Measurements from ENCODE around the gene ABCA2. TPM values are rescaled to one million over a fixed set of nuclear protein-coding genes. Genes with fewer than 3 reads are reported as not detected.

ABCA2 gene
- total RNA-seq, 2 experiments from 2014 or later: 4.2 to 4.9 TPM

DNA sequence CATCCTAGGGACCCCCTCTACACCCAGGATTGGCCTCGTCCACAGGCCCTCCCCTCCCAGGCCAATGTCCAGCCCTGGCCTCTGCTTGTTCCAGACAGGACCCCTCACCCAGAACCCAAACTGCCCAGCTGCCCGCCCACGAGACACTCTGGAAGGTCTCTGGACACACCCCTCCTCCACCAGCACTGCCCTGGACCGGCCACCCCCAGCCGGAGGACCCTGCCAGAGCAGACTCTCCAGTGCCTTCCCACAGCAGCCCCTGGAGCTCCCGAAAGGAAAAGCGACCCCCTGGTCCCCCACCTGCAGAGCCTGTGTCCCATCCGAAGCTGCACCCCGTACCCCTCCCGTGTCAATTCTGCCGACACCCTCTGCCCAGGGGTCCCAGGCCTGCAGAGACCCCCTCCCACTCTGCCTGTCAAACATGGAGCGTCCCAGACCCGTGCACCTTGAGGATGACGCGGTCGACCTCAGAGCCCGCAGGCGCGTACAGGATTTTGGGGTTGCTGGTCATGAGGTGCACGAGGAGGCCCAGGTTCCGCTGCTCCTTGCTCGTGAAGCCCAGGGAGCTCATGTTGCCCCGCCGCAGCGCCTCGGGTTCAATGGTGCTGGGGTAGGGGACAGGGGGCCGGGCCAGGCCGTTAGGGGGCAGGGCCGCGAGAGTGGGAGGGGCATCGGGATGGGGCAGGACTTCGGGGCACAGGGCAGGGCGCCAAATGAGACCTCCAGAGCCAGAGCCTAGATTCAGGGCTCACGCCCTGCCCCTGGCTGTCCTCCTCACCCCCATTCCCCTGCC lies 8.0 kb downstream of the ABCA2 start:
- no peak overlapping the region for H3K27ac Mint-ChIP-seq
- no peaks in the 10 kb centered on the region for H3K36me3 Mint-ChIP-seq
- H3K9me3 Mint-ChIP-seq: no peaks in the 10 kb centered on the region
- DNase-seq: no peak
- no peak overlapping the region for H3K4me3 Mint-ChIP-seq
- H3K4me1 Mint-ChIP-seq: no peaks in the 10 kb centered on the region
- H3K27me3 Mint-ChIP-seq: no peaks in the 10 kb centered on the region

DNA sequence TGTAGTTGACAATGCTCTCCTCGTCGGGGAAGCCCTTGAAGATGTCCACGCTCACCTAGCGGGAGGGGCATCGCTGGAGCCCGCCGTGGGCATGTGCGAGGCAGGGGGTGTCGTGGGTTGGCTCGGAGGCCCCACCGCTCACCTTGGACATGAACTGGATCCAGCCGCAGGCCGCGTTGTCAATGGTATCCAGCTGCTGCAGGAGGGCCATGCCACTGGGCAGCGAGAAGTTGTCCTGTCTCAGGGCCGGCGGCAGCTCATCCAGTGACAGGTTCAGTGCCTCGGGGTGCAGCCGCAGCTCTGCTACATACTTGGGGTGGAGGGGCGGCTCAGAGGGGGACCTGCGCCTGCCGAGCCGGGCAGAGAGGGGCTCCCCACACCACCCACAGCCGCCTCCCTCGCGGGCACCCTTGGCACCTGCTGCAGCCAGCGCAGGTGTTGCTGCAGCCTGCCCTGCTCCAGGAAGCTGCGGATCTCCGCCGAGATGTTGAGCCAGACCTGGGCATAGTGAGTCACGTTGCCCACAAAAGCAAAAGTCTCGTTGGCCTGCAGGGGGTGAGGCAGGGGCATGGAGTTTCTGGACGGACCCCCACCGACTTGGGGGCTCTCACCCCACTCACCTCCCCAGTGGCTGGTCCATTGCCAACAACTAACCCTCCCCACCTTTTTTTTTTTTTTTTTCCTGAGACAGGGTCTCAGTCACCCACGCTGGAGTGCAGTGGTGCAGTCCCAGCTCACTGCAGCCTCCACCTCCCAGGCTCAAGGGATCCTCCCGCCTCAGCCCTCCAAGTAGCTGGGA lies 9.1 kb downstream of the ABCA2 start:
- no peaks in the 10 kb centered on the region for H3K27me3 Mint-ChIP-seq

DNA sequence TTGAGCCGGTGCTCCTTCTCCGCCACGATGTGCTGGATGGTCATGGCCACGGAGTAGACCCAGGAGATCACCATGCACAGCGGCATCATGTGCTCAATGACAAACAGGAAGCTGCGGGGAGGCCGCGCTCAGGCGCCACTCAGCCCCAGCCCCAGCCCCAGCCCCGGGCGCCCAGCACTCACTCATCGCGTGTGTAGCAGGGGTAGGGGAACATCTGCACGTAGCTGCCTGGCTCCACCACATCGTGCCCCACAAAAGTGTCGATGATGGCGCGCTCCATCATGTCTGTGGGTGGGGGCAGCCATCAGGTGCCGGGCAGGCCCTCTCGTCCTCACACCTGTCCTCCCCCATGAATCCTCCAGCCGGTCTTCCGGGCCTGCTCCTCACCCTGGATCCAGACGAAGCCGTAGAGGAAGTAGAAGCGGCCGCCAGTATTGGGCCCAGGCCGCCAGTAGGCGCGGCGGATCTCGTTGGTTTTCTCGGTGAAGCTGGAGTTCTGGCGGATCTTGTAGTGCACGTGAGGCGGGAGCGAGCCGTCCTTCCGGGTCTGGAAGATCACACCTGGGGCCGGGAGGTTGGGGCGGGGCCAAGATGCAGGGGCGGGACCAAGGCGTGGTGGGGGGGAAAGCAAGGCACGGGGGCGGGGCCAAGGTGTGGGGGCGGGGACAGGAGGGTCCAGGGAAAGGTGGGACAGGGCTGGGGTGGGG lies 10.1 kb downstream of the ABCA2 start:
- Mint-ChIP-seq H3K4me1 (no peaks in the 10 kb centered on the region), H3K27ac (no peak overlapping the region), H3K9me3 (no peaks in the 10 kb centered on the region), H3K27me3 (no peaks in the 10 kb centered on the region), H3K4me3 (no peak overlapping the region), H3K36me3 (no peaks in the 10 kb centered on the region)
- no peak for DNase-seq

More for the DNA sequence above, 9.1 kb downstream of the ABCA2 start:
- Mint-ChIP-seq H3K9me3 (no peaks in the 10 kb centered on the region), H3K27ac (no peak overlapping the region), H3K4me1 (no peaks in the 10 kb centered on the region), H3K4me3 (no peak overlapping the region), H3K36me3 (no peaks in the 10 kb centered on the region)
- DNase-seq: no peak

DNA sequence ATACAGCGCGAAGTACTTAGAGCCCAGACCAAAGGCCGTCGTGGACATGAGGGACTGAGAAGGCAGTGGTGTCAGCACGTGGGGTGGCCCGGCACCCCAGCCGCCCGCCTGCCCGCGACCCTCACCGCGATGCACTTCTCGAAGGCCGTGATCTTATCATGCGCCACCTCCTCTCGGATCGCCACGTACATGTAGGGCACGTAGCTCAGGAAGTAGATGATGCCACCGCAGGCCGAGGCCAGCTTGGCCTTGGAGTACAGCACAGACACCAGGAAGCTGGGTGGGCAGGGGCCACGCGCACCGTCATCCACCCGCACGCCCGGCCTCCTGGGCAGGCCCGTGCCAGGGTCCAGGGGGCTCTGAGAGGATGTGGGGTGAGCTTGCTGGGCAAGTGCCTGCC lies 11.0 kb downstream of the ABCA2 start:
- Mint-ChIP-seq H3K27me3 (no peaks in the 10 kb centered on the region), H3K27ac (no peak overlapping the region), H3K4me1 (no peaks in the 10 kb centered on the region), H3K9me3 (no peaks in the 10 kb centered on the region), H3K36me3 (no peaks in the 10 kb centered on the region), H3K4me3 (no peak overlapping the region)
- no peak for DNase-seq

DNA sequence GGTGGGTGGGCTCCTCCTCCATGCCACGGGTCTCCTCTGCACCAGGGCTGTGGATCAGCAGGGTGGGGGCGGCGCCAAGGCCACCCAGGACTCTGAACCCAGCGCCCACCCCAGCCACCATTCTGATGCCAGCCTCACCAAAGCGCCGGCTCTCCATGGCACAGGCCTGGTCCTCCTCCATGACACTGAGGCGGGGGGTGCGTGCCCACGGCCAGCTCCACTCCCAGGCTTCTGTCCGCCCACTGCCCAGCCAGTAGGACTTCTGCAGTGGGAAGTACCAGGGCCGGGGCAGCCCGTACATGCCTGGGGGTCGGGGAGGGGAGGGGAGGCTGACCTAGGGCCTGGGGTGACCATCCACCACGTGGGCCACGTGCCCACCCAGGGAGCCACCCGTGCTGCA lies 11.6 kb downstream of the ABCA2 start:
- Mint-ChIP-seq H3K4me3 (no peak overlapping the region), H3K4me1 (no peaks in the 10 kb centered on the region), H3K27ac (no peak overlapping the region), H3K9me3 (no peaks in the 10 kb centered on the region), H3K36me3 (no peaks in the 10 kb centered on the region), H3K27me3 (no peaks in the 10 kb centered on the region)
- no peak for DNase-seq

DNA sequence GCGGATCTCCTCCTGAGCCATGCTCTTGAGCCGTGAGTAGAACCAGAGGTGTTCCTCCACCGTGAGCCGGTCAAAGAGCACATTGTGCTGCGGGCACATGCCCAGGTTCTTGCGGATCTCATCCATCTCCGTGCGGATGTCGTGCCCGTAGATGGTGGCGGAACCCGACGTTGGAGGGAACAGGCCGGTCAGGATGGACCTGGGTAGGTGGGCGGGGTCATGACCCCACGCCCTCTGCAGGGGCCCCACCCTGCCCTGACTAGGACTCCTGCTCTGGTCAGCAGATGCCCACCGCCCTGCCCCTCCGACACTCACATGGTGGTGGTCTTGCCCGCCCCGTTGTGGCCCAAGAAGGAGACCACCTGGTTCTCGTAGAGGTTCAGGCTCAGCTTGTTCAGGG lies 12.1 kb downstream of the ABCA2 start:
- no peak for DNase-seq
- no peak overlapping the region for H3K4me3 Mint-ChIP-seq
- H3K36me3 Mint-ChIP-seq: no peaks in the 10 kb centered on the region
- no peaks in the 10 kb centered on the region for H3K9me3 Mint-ChIP-seq
- H3K27ac Mint-ChIP-seq: no peak overlapping the region
- no peaks in the 10 kb centered on the region for H3K27me3 Mint-ChIP-seq
- H3K4me1 Mint-ChIP-seq: no peaks in the 10 kb centered on the region

DNA sequence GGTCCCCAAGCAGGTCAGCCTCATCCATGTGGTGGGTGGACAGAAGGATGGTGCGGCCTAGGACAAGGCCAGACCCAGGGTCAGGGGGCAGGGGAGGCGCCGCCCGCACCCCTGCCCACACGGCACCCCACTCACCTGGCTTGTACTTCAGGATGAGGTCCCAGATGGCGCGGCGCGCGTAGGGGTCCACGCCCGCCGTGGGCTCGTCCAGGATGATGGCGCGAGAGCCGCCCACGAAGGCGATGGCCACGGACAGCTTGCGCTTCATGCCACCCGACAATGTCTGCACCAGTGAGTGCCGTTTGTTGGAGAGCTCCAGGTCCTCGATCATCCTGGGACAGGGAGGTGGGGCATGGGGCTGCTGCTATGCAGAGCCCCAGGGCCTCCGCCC lies 12.5 kb downstream of the ABCA2 start:
- Mint-ChIP-seq H3K4me1 (no peaks in the 10 kb centered on the region), H3K27ac (no peak overlapping the region), H3K36me3 (no peaks in the 10 kb centered on the region), H3K27me3 (no peaks in the 10 kb centered on the region), H3K9me3 (no peaks in the 10 kb centered on the region), H3K4me3 (no peak overlapping the region)
- no peak for DNase-seq

DNA sequence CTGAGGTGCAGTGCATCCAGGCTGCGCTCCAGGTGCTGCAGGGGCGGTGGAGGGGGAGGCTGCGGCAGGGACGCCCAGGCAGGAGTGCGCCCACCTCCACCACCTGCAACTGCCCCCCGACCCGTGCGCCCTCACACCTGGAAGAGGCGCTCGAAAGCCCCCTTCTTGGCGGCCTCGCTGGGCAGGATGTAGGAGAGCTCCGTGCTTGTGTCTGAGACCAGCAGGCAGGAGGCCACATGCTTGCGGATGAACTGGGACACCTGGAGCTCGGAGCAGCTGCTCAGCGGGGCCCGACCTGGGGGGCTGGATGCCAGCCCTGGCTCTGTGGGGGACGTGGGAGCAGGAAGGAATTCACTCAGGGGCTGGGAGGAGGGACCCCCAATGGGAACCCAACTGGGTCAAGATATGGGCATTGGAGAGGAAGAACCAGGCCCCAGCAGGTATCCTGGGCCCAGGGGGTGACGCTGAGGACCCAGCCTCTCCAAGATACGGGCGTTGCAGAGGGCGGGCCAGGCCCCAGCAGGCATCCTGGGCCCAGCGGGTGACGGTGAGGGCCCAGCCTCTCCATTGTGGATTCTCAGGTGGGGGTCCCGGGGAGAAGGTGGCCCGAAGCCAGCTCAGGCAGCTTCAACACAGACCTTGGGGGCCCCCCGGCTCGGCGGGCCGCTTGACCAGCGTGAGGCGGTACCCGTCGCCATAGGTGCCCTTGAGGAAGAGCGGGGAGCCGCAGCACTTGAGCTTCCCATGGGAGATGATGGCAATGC lies 13.1 kb downstream of the ABCA2 start:
- H3K4me1 Mint-ChIP-seq: no peaks in the 10 kb centered on the region
- H3K9me3 Mint-ChIP-seq: no peaks in the 10 kb centered on the region
- no peaks in the 10 kb centered on the region for H3K27me3 Mint-ChIP-seq
- DNase-seq: no peak
- no peak overlapping the region for H3K27ac Mint-ChIP-seq
- no peaks in the 10 kb centered on the region for H3K36me3 Mint-ChIP-seq
- H3K4me3 Mint-ChIP-seq: no peak overlapping the region

DNA sequence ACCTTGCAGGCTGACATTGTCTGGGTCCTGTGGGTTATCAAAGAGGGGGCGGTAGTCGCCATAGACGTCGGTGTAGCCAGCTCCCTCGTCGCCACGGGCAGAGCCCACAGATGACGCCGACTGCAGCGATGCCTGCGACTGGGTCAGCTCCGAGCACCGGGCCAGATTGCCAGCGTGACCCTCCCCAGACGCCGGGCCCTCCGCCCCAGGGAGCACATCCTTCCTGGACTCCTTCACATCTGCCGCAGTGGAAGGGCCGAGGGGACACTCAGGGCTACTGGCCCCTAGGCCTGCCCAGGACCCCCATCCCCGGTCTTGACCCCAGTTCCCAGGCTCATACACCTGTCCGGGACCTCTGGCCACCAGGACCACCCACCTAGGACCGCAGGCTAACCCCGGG lies 13.9 kb downstream of the ABCA2 start:
- H3K36me3 Mint-ChIP-seq: no peaks in the 10 kb centered on the region
- DNase-seq: no peak
- no peaks in the 10 kb centered on the region for H3K9me3 Mint-ChIP-seq
- H3K4me1 Mint-ChIP-seq: no peaks in the 10 kb centered on the region
- H3K4me3 Mint-ChIP-seq: no peak overlapping the region
- H3K27me3 Mint-ChIP-seq: no peaks in the 10 kb centered on the region
- no peak overlapping the region for H3K27ac Mint-ChIP-seq

DNA sequence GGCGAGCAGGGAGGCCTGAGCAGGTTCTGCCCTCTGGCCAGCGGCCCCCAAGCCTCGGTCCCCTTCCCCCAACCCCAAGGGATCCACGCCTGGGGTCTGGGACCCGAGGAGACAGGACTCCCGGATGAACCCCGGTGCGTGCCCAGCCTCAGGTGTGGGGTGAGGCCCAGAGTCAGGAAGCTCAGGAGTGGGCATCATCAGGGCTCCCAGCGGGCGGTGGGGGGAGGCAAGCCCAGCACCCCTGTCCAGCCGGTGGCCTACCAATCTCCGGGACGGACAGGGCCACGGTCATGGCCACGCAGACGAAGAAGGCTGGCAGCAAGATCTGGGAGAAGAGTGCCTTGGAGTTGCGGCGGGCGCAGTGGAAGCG lies 14.5 kb downstream of the ABCA2 start:
- H3K4me1 Mint-ChIP-seq: no peaks in the 10 kb centered on the region

DNA sequence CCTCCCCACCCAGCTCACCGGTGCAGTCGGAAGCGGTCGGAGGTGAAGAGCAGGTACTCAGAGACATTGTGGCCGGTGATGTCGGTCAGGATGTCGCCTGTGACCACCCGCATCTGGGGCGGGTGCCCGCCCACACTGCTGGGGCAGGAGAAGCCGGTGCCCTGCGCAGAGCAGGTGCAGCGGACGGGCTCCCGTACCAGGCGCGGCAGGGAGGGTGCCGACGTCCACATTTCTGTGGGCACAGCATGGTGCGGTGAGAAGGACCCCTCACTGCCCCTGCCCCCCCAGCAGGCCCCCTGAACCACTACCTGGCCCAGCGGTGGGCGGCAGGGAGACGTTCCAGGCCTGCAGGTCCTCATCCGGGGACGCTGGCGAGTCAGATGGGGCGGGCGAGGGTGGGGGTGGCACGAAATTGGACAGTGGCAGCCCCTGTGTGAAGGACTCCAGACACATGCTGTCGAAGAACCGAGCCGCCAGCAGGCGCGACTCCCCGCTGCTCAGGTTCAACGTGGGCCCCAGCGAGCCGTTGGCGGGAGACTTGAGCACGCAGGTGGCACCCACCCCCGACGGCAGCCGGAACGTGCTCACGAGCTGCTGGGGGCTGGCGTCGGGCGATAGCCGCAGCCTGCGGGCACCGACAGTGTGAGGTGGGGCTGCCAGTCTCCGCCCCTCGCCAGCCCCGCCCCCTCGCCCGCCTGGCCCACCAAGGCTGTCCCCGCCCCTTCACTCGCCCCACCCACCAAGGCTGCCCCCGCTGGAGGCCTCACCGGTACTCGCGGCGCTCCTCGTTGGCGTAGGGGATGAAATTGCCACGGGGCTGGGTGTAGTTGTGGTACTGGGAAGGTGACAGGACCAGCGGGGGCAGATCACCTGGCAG lies 15.1 kb downstream of the ABCA2 start:
- H3K9me3 Mint-ChIP-seq: no peaks in the 10 kb centered on the region
- DNase-seq: no peak
- no peaks in the 10 kb centered on the region for H3K36me3 Mint-ChIP-seq
- H3K4me1 Mint-ChIP-seq: no peaks in the 10 kb centered on the region
- no peak overlapping the region for H3K4me3 Mint-ChIP-seq
- H3K27ac Mint-ChIP-seq: no peak overlapping the region
- H3K27me3 Mint-ChIP-seq: no peaks in the 10 kb centered on the region

More for the DNA sequence above, 14.5 kb downstream of the ABCA2 start:
- Mint-ChIP-seq H3K4me3 (no peak overlapping the region), H3K27ac (no peak overlapping the region), H3K27me3 (no peaks in the 10 kb centered on the region), H3K9me3 (no peaks in the 10 kb centered on the region), H3K36me3 (no peaks in the 10 kb centered on the region)
- DNase-seq: no peak

DNA sequence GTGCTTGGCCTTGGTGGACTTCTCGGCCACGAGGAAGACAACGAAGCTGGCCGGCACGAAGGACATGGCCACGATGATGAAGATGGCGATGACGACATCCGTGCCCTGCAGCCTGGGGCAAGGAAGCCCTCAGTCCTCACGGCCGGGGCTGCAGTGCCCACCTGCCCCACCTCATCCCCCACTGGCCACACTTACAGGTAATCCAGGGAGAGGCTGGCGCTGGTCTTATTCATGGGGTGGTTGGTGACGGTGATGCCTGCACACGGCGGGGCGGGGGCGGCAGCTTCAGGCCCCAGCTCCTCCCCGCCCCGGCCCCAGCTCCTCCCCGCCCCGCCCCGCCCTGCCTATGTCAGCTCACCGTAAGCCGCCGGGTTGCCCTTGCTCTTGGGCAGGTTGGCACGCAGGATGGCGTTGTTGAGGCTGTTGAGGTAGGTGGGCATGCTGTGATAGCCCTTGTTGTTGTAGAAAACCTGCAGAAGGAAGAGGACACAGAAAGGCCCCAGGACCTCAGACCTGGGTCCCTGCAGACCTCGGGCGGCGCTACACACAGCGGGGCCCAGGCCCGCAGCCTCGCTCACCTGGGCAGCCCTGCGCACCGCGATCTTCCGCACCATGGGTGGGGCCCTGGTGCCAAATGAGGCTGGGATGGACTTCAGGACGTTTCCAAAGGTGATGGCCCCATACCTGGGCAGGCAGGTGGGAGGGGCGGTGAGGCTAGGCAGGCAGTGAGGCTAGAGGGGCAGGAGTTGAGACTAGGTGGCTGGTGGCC lies 15.9 kb downstream of the ABCA2 start:
- Mint-ChIP-seq H3K4me3 (no peak overlapping the region), H3K27ac (no peak overlapping the region), H3K9me3 (no peaks in the 10 kb centered on the region), H3K4me1 (no peaks in the 10 kb centered on the region), H3K27me3 (no peaks in the 10 kb centered on the region), H3K36me3 (no peaks in the 10 kb centered on the region)
- no peak for DNase-seq

DNA sequence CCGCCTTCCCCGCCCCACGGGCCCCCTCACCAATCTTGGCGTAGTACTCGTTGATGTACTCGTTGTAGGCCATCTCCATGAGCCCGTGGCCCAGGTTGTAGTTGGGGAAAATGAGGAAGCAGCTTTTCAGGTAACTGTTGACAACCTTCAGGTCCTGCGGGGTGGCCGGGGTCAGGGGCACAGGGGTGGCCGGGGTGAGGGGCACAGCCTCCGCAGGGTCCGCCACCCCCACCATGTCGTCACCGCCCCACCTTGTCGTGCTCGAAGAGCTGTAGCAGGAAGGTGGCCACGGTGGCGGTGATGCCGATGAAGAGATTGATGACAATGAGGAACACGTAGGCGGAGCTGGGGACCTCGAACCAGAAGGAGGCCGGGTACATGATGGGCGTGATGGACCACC lies 16.9 kb downstream of the ABCA2 start:
- DNase-seq: no peak
- no peak overlapping the region for H3K27ac Mint-ChIP-seq
- no peaks in the 10 kb centered on the region for H3K36me3 Mint-ChIP-seq
- no peaks in the 10 kb centered on the region for H3K27me3 Mint-ChIP-seq
- no peaks in the 10 kb centered on the region for H3K9me3 Mint-ChIP-seq
- no peak overlapping the region for H3K4me3 Mint-ChIP-seq
- H3K4me1 Mint-ChIP-seq: peaks cover 4% of the 10 kb centered on the region

Data from activated naive CD8-positive, alpha-beta T cell treated with anti-CD3 and anti-CD28 coated beads for 36 hours (primary cell).